HepG2 (cell line): ENCODE data around the gene PPFIA3. TPM values are rescaled to one million over a fixed set of nuclear protein-coding genes. Genes with fewer than 3 reads are reported as not detected.
A peak's percentile ranks its signal among the peaks of the same experiment; 100 is the strongest.

Experiments
- CBX1 ChIP-seq: IDR thresholded peaks from one replicate; pipeline ENCODE4 v1.6.1; 2016; ENCODE audit warnings: antibody characterized with exemption, low read depth
- CENPBD1 ChIP-seq: sonication (generic); formaldehyde crosslinking; IDR thresholded peaks from 2 replicates; pipeline ENCODE4 v1.8.0; 2022; ENCODE audit warnings: missing genetic modification reagents, low read depth, mild to moderate bottlenecking, borderline replicate concordance
- ETV5 ChIP-seq: IDR thresholded peaks from 2 replicates; pipeline ENCODE4 v1.6.1; 2018; ENCODE audit warnings: missing biosample characterization, missing genetic modification reagents, inconsistent platforms, borderline replicate concordance
- HDAC6 ChIP-seq: fragments of 200-600 bp; sonication (generic); IDR thresholded peaks from 2 replicates; pipeline ENCODE4 v1.7.0; 2017; ENCODE audit warnings: mild to moderate bottlenecking, antibody characterized with exemption, low read length, low read depth
- KLF15 ChIP-seq: sonication (generic); formaldehyde crosslinking; IDR thresholded peaks from 2 replicates; pipeline ENCODE4 v1.8.1; 2023; ENCODE audit warnings: borderline replicate concordance, mild to moderate bottlenecking, inconsistent platforms, missing genetic modification reagents, mixed read lengths
- MEIS2 ChIP-seq: sonication (generic); formaldehyde crosslinking; IDR thresholded peaks from 2 replicates; pipeline ENCODE4 v1.9.0; 2021; ENCODE audit warnings: mild to moderate bottlenecking, missing genetic modification reagents
- MXD1 ChIP-seq: sonication (generic); formaldehyde crosslinking; IDR thresholded peaks from 2 replicates; pipeline ENCODE4 v1.4.0; 2020; ENCODE audit warnings: mild to moderate bottlenecking, missing genetic modification reagents
- NKX3-1 ChIP-seq: sonication (generic); formaldehyde crosslinking; IDR thresholded peaks from 2 replicates; pipeline ENCODE4 v1.5.0; 2020; ENCODE audit warnings: missing genetic modification reagents
- RBM39 ChIP-seq: fragments of 200-400 bp; formaldehyde crosslinking; IDR thresholded peaks from one replicate; pipeline ENCODE4 v1.6.1; 2018; ENCODE audit warnings: antibody characterized with exemption, mild to moderate bottlenecking, low read depth, low read length; ENCODE audit not compliant: poor library complexity, severe bottlenecking
- REXO4 ChIP-seq: sonication (generic); formaldehyde crosslinking; IDR thresholded peaks from 2 replicates; pipeline ENCODE4 v1.8.0; 2022; ENCODE audit warnings: missing genetic modification reagents, mild to moderate bottlenecking, borderline replicate concordance
- RNF219 ChIP-seq: sonication (generic); formaldehyde crosslinking; IDR thresholded peaks from 2 replicates; pipeline ENCODE4 v1.5.0; 2020; ENCODE audit warnings: mild to moderate bottlenecking, missing genetic modification reagents
- SNAPC2 ChIP-seq: sonication (generic); formaldehyde crosslinking; IDR thresholded peaks from 2 replicates; pipeline ENCODE4 v1.8.1; 2022; ENCODE audit warnings: mild to moderate bottlenecking, missing genetic modification reagents
- SP2 ChIP-seq: sonication (generic); formaldehyde crosslinking; IDR thresholded peaks from 2 replicates; pipeline ENCODE4 v1.5.1; 2020; ENCODE audit warnings: mild to moderate bottlenecking, missing genetic modification reagents
- SRF ChIP-seq: IDR thresholded peaks from 2 replicates; pipeline ENCODE4 v1.6.1; 2011; ENCODE audit warnings: mild to moderate bottlenecking, low read depth, low read length, moderate library complexity
- ZBTB10 ChIP-seq: sonication (generic); formaldehyde crosslinking; IDR thresholded peaks from 2 replicates; pipeline ENCODE4 v1.4.0; 2020; ENCODE audit warnings: missing genetic modification reagents, borderline replicate concordance
- ZFP41 ChIP-seq: sonication (generic); formaldehyde crosslinking; IDR thresholded peaks from 2 replicates; pipeline ENCODE4 v1.4.0; 2020; ENCODE audit warnings: mild to moderate bottlenecking, missing genetic modification reagents, borderline replicate concordance
- ZNF317 ChIP-seq: sonication (generic); formaldehyde crosslinking; IDR thresholded peaks from 2 replicates; pipeline ENCODE4 v1.5.0; 2020; ENCODE audit warnings: mild to moderate bottlenecking, missing genetic modification reagents
- ZNF333 ChIP-seq: sonication (generic); formaldehyde crosslinking; IDR thresholded peaks from 2 replicates; pipeline ENCODE4 v1.4.0; 2020; ENCODE audit warnings: mild to moderate bottlenecking, missing genetic modification reagents, borderline replicate concordance
- ZNF496 ChIP-seq: sonication (generic); formaldehyde crosslinking; IDR thresholded peaks from 2 replicates; pipeline ENCODE4 v1.8.1; 2023; ENCODE audit warnings: mild to moderate bottlenecking, moderate library complexity, missing genetic modification reagents; ENCODE audit not compliant: insufficient replicate concordance
- ZNF639 ChIP-seq: conservative IDR thresholded peaks from 2 replicates; pipeline ENCODE4 v1.6.1; 2018; ENCODE audit warnings: missing genetic modification reagents
- ZNF772 ChIP-seq: sonication (generic); formaldehyde crosslinking; IDR thresholded peaks from 2 replicates; pipeline ENCODE4 v1.5.0; 2020; ENCODE audit warnings: mild to moderate bottlenecking, missing genetic modification reagents
- polyA plus RNA-seq, 8 experiments: library from polyadenylated mRNA; depleted of rRNA in 3 of 8; stranded (reverse) in 7 of 8; unstranded in 1 of 8; fragments of >200 nt; fragmentation: Illumina TruSeq in 4 of 8; extraction: Trizol in 4 of 8; gene quantifications; 2 replicates each; pipeline versions ENCODE4 v1.2.1 to v1.2.3, GENCODE V29; 2011 to 2016; ENCODE audit warnings: low read depth in 4 of 8, missing spikeins in 1 of 8, mixed read lengths in 1 of 8; ENCODE audit not compliant: insufficient read depth in 1 of 8
- total RNA-seq, 5 experiments: library from RNA; depleted of rRNA; stranded (reverse); fragments of >200 nt; fragmentation: Illumina TruSeq; extraction: Trizol; gene quantifications; 2 replicates each; pipeline ENCODE4 v1.2.3, GENCODE V29; 2016; ENCODE audit warnings: low read depth in 1 of 5

The PPFIA3 gene
- total and polyA plus RNA-seq, 2 of the 13 experiments (the other 11 are each of a cell fraction or from before 2014, with no cell fraction given): 6.7 to 8.6 TPM

- TF ChIP-seq MXD1 (CRISPR knock-in tag) (peak; percentile 79; the same call in 1 of the 2 replicates), ETV5 (no peak; the same call in 1 of the 2 replicates), SRF (no peak), ZNF317 (CRISPR knock-in tag) (no peak), REXO4 (CRISPR knock-in tag) (0 out of 2 replicates have a peak, but pooled peaks have one; percentile 22), MEIS2 (CRISPR knock-in tag) (no peak), CBX1 (no peak), HDAC6 (no peak), CENPBD1 (no peak), ZFP41 (CRISPR knock-in tag) (no peak), SP2 (peak; percentile 57; the same call in 1 of the 2 replicates), RNF219 (CRISPR knock-in tag) (no peak), ZNF333 (CRISPR knock-in tag) (no peak), KLF15 (CRISPR knock-in tag) (0 out of 2 replicates have a peak, but pooled peaks have one; percentile 68), ZNF496 (CRISPR knock-in tag) (no peak), SNAPC2 (CRISPR knock-in tag) (peak; percentile 67; the same call in 1 of the 2 replicates), RBM39 (no peak), ZBTB10 (peak; percentile 54), ZNF772 (CRISPR knock-in tag) (peak; percentile 92; the same call in 1 of the 2 replicates), ZNF639 (0 out of 2 replicates have a peak, but pooled peaks have one; percentile 64), NKX3-1 (no peak)
Measured at GRCh38 chr19:49119411-49120324, at the start of gene PPFIA3 (continued).
